ENCODE data around the gene HNF1B.

- TF ChIP-seq FOXA1 (IDR thresholded peaks at IDR 0.05) (no peak), ELF4 (IDR thresholded peaks at IDR 0.05) (no peak), ARNT (IDR thresholded peaks at IDR 0.05) (no peak), FOXM1 (IDR thresholded peaks at IDR 0.05; ENCODE audit: borderline replicate concordance) (no peak), SP1 (IDR thresholded peaks at IDR 0.05) (no peak), BHLHE40 (IDR thresholded peaks at IDR 0.05; ENCODE audit: borderline replicate concordance) (no peak), CTBP1 (IDR thresholded peaks at IDR 0.05; ENCODE audit: borderline replicate concordance) (no peak), TARDBP (IDR thresholded peaks at IDR 0.05) (no peak), SUZ12 (IDR thresholded peaks at IDR 0.05) (no peak)
These were observed 96.3 kb downstream of the HNF1B start for GRCh38 chr17:37648555-37648954.

Measured in HEK293T (cell line).